BE2C (cell line): ENCODE results near the gene APH1A. TPM values are rescaled to one million over a fixed set of nuclear protein-coding genes. Genes with fewer than 3 reads are reported as not detected.
A peak's percentile ranks its signal among the peaks of the same experiment; 100 is the strongest.
"Not testable (repeated sequence)": the region's sequence is repeated elsewhere in the genome, so short reads cannot be mapped to it uniquely, and the experiment has no call there.

Source experiments
- DNase-seq: peaks from one replicate; pipeline ENCODE4 v3.0.0-alpha.2; 2020
- H3K27me3 ChIP-seq: fragments of 250-450 bp; sonication (Bioruptor Pico); 2 replicates; pipeline ENCODE4 v1.5.1; 2020; ENCODE audit warnings: mild to moderate bottlenecking
- H3K36me3 ChIP-seq: fragments of 250-450 bp; sonication (Bioruptor Pico); 2 replicates; pipeline ENCODE4 v1.5.1; 2020; ENCODE audit warnings: mild to moderate bottlenecking
- H3K4me1 ChIP-seq: fragments of 250-450 bp; sonication (Bioruptor Pico); 2 replicates; pipeline ENCODE4 v1.5.1; 2020
- H3K4me3 ChIP-seq: 2 replicates; pipeline ENCODE4 v1.5.1; 2011; ENCODE audit warnings: low read depth, low read length
- H3K9me3 ChIP-seq: fragments of 250-450 bp; sonication (Bioruptor Pico); 2 replicates; pipeline ENCODE4 v1.5.1; 2020
- CTCF ChIP-seq: IDR thresholded peaks from 2 replicates; pipeline ENCODE4 v1.5.1; 2012; ENCODE audit warnings: mild to moderate bottlenecking, low read depth, low read length
- polyA plus RNA-seq: library from polyadenylated mRNA; unstranded; fragments of >200 nt; gene quantifications from one replicate; pipeline ENCODE4 v1.2.1, GENCODE V29; 2012; ENCODE audit warnings: low read depth, missing spikeins; ENCODE audit not compliant: insufficient read length, insufficient read depth

The APH1A gene
- polyA plus RNA-seq: 136 TPM

GRCh38 chr1:150268705-150269403, at the start of gene APH1A:
Gene APH1A, minus strand, starts transcription at chr1:150269016. Its CDS starts 206 bp downstream, at chr1:150268810.
- DNase-seq: peak; percentile 97
- H3K4me1 ChIP-seq: no peaks in the 10 kb centered on the region
- no peaks in the 10 kb centered on the region for H3K27me3 ChIP-seq
- TF ChIP-seq CTCF: no peak
- H3K36me3 ChIP-seq: peaks cover 20% of the 10 kb centered on the region
- H3K4me3 ChIP-seq: peak within 1 kb of the TSS; percentile 98
- no peaks in the 10 kb centered on the region for H3K9me3 ChIP-seq

DNA sequence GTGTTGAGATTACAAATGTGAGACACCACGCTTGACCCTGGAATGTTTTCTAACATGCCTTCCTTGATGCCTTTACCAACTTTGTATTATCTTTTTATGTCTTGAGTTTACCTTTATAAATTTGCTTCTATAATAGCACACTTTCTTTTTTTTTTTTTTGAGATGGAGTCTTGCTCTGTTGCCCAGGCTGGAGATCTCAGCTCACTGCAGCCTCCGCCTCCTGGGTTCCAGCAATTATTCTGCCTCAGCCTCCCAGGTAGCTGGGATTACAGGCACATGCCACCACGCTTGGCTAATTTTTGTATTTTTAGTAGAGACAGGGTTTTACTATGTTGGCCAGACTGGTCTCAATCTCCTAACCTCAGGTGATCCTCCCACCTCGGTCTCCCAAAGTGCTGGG, 45.9 kb upstream of the APH1A start:
- not testable (repeated sequence) for H3K36me3 ChIP-seq, H3K4me3 ChIP-seq, DNase-seq, H3K27me3 ChIP-seq, H3K9me3 ChIP-seq, H3K4me1 ChIP-seq

DNA sequence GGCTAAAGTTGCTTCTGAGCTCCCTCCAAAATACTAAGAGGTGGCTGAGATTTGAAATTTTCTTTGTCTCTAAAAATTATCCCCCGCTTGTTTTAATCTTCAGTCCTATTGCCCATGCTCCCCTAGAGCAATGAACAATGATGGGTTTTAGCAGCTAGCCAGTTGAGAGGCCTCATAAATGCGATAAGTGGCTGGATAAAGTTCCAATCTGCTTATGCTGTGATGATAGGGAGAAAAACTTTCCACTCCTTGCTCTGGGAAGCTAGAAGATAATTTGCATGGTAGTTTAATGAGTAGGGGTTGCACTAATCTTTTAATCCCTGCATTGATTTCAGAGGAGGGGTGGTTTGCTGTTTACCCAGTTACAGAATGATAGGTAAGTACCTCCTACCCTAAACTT, 42.9 kb upstream of the APH1A start:
- H3K36me3 ChIP-seq: peaks cover 16% of the 10 kb centered on the region

GRCh38 chr1:150309758-150310508, 41.1 kb upstream of the APH1A start:
- H3K9me3 ChIP-seq: no peaks in the 10 kb centered on the region
- no peak for TF ChIP-seq CTCF
- no peaks in the 10 kb centered on the region for H3K27me3 ChIP-seq
- DNase-seq: no peak
- no peaks in the 10 kb centered on the region for H3K4me1 ChIP-seq
- no peak overlapping the region for H3K4me3 ChIP-seq
- peaks cover 26% of the 10 kb centered on the region for H3K36me3 ChIP-seq

More for the DNA sequence above, 42.9 kb upstream of the APH1A start:
- TF ChIP-seq CTCF: no peak
- no peaks in the 10 kb centered on the region for H3K9me3 ChIP-seq
- H3K27me3 ChIP-seq: peaks cover 3% of the 10 kb centered on the region; the same call in 1 of the 2 replicates
- H3K4me3 ChIP-seq: no peak overlapping the region
- H3K4me1 ChIP-seq: no peaks in the 10 kb centered on the region
- no peak for DNase-seq

GRCh38 chr1:150308585-150308984, 39.8 kb upstream of the APH1A start:
- H3K36me3 ChIP-seq: peaks cover 28% of the 10 kb centered on the region
- H3K4me3 ChIP-seq: not testable (repeated sequence)

GRCh38 chr1:150302902-150303301, 34.1 kb upstream of the APH1A start:
- Histone ChIP-seq H3K4me3 (no peak overlapping the region), H3K36me3 (peaks cover 56% of the 10 kb centered on the region), H3K4me1 (no peaks in the 10 kb centered on the region), H3K9me3 (no peaks in the 10 kb centered on the region), H3K27me3 (no peaks in the 10 kb centered on the region)
- no peak for TF ChIP-seq CTCF
- DNase-seq: no peak

More at GRCh38 chr1:150308585-150308984, 39.8 kb upstream of the APH1A start:
- not testable (repeated sequence) for H3K27me3 ChIP-seq, DNase-seq, H3K9me3 ChIP-seq, H3K4me1 ChIP-seq

DNA sequence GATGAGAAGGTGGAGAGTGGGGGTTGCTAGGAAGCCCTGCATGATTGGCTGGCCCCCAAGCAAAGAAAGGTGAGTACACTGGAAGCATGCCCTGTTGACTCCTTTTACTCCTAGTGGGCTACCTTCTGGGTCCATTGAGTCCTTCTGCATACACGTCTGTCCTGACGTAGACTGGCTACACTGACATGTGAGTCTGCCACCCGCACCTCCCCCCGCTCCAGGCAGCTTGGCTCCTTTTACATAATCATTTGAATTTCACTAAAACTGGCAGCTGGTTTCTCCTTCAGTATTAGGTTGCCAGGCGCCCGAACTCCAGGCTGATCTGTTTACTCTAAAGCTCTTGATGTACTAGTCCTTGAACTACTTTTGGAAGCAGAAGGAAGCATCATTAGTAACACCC, 33.5 kb upstream of the APH1A start:
- Histone ChIP-seq H3K27me3 (no peaks in the 10 kb centered on the region), H3K9me3 (no peaks in the 10 kb centered on the region), H3K36me3 (peaks cover 55% of the 10 kb centered on the region), H3K4me3 (no peak overlapping the region), H3K4me1 (no peaks in the 10 kb centered on the region)
- no peak for TF ChIP-seq CTCF
- DNase-seq: no peak
